Renal cortex interstitium (tissue), 11 donors: ENCODE data around the gene CYP19A1. TPM values are rescaled to one million over a fixed set of nuclear protein-coding genes. Genes with fewer than 3 reads are reported as not detected.
A peak's percentile ranks its signal among the peaks of the same experiment; 100 is the strongest.

Experiments used
- DNase-seq, 11 donors: peaks; one replicate each; pipeline ENCODE4 v3.0.0-alpha.2; 2013; ENCODE audit warnings: low read depth in 9 of 11, low spot score in 4 of 11; ENCODE audit errors: extremely low read depth in 1 of 11
- polyA plus RNA-seq, 3 donors: library from polyadenylated mRNA; unstranded; fragments of 120-200 nt; gene quantifications; one replicate each; pipeline ENCODE4 v1.2.1, GENCODE V29; 2013; ENCODE audit not compliant: insufficient read length in 3 of 3

The CYP19A1 gene
- polyA plus RNA-seq, 3 donors, result 0.37 TPM; not detected in 2

DNA sequence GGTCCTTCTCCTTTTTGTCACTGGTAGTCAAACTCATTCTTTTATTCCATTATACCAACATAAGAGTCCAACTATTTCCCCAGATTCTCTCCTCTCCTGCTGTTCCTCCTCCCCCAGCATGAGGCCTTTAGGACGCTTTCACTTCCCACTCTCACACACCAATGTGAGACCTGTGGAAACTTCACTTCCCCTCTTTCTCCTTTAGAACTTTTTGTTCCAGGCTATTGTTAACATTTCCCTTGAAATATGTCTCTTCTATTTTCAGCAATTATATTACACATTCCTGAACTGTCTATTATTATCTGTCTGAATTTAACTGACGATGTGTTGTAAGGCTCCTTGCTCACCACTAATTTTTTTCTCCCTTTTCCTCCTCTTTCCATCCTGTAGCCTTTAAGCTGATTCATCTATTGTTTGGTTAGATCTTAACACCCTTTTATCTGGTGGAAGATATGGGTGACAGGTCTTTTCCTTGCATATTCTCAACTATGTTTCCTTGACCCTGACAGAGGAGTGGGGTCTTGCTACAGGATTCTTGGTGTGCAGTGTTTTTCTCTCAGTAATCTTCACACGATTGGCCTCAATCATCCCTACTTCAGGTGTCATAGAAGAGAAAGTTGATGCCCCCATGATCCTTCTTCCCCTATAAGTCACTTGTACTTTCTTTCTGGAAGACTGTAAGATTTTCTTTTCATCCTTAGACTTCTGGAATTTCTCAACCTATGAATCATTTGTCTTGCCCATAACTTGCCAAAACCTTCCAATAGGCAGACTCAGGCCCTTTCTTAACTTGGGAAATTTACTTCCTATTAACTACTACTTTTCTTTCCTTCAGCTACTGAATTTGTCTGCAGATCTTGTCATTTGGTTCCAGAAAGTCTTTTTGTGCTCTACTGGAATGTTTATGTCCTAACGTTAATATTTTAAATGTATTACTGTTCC is 5.9 kb downstream of the CYP19A1 start:
- DNase-seq, result no peak

DNA sequence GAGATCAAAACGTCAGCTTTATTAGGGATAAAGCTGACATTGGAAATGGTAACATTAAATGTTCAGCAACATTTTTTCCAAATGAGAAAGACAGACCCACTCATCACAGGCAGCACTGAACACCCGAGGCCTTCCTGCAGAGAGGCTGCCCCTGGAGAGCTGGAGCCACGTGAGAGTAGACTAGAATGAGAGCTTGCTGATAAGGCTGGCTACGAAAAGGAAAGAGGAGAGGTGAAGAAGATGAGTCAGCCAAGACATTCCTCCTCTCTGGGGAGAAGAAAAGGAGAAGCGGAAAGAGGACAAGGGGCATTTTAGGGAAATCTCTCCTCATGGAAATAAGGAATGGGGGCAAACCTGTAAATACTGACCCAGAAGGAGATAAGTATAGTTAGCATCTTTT is 7.3 kb downstream of the CYP19A1 start:
- DNase-seq, result no peak

DNA sequence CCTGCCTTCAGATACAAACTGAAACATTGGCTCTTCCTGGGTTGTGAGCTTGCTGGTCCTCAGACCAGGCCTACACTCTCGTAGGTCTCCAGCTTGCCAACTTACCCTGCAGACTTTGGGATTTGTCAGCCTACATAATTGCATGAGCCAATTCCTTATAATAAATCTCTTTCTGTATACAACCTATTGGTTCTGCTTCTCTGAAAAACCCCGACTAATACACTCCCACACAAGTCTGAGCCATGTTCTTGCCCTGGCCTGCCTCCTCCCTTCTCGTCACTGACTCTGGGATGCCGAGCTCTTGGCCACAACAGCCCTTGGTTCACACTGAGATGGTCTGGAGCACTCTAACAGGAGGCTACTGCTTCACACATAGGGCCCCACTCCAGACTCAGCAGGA is 9.5 kb downstream of the CYP19A1 start:
- DNase-seq, result no peak

DNA sequence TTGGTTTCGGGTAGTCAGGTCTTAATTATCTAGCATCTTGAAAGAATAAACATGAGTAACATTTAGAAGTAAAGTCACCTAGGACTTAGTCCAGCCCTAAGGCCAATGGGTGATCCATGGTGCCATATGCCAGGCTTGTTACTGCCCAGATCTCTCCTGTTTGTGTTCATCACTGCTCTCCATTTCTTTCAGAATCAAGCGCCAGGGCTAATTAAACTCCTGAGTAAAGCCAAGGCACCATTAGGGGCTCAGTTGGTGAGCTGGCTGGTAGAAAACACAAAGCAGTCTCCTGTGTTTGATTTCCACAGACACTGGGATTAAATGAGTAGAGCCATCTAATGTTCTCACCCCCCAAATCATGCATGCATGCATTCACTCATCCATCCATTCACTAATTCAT is 11.3 kb downstream of the CYP19A1 start:
- no peak for DNase-seq

DNA sequence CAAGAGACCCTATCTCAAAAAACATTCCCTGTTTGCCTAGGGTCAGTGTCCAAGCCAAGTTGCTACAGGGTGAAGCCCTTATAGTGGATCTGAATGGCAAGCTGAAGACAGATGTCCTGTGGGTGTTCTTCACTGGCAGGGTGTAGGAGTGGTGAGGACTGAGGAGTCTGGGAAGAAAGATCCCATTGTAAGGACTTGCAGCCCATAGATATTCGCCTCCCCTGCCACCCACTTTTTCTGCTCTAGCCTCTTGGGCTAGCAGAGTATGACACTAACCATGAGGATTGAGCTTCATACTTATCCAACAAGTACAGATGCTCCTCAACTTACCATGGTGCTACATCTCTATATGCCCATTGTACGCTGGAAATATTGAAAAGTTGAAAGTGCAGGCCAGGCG is 13.2 kb downstream of the CYP19A1 start:
- DNase-seq, result no peak

DNA sequence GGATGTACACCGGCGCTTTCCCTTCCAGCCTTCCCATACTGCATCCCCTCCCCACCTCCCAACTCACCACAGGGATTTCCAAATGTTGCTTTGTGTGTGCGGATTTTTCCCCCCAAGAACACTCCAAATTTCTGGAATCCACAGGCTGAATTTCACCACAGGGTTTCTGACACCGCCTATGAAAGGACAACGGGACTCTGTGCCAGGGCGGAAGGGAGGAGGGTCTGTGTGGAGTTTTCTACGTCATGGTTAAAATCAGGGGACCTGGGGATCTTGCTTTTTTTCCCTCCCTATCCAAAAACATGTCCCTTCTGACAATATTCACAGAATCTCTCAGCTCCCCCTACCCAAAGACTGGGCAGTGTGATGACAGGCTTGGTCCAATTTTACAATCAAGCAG is 14.6 kb downstream of the CYP19A1 start:
- DNase-seq, result no peak

DNA sequence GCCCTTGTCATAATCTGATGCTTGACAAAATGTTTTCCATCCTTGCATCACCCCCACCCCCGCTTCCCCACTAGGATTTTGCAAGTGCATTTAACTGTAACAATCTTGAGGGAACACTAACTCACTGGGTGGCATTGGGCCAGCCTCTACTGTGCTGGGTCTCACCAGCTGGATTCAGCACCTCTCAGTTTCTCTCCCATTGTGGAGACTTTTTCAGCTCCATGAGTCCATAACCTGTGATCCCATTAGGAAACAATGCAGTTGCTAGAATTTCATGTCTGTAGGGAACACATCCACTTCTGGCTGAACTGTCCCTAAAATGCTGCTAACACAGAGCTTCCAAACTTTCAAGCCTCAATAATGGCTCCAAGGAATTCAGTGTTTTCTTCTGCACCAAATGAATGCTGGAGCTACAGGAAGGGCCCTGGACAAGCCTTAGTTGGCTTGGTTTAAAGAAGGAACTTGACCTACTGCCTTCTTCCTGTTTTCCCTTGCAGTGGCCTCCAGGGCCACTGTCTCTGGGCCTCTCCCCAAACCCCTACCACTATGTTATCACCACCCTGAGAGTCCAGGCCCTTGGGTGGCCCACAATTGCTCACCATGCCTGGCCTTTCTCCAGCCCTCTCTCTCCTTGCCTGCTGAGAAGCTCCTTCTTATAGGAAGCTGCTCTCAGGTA is 15.6 kb downstream of the CYP19A1 start:
- no peak for DNase-seq

DNA sequence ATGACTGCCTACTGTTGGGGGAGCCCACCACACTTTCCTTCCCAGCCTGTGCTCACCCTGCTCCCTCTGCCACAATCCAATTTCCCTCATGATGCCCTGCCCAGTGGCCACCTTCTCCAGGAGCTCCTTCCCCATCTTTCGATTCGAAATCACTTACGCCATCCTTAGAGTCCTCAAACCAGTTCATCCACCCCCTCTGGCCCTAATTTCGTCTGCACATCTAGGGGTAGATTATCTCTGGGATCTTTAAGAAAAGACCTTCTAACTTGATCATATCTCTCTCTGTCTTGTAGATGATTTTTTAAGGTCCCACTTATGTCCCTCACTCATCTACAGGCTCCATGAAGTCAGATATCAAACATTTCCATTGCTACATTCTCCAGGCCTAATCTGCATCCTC is 17.1 kb downstream of the CYP19A1 start:
- DNase-seq, result no peak

DNA sequence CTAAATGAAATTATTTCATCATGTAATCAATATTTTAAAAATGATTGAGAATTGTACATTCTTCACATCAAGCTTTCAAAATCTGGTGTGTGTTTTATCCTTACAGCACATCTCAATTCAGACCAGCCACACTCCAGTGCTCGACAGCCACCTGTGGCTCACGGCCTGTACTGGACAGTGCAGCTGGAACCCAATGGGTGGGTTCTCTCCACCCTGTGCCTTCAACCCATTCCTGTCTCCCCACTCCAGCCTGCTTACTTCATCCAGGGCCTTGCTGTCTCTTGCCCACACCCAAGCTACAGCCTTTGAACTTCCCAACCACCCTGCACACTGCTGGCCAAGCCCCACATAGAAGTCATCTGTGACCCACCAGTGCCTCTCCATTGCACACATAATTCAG is 17.6 kb downstream of the CYP19A1 start:
- DNase-seq, result no peak

DNA sequence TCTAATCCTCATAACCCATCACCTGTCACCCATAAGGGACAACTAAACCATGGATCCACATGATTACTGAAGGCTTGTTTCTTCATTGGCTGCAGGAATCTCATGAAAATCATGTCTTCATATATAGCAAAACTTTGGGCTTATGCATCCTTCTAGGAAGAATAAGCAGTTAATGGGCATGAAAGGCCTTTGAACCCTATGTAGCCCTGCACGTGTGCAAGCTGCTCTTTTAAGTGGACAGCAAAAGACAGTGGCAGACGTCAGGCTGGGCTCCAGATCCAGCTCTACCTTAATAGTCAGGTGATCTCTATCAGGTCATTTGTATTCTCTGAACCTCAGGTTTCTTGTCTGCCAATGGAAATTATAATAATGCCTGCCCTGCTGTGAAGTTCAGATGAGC is 18.9 kb downstream of the CYP19A1 start:
- no peak for DNase-seq

DNA sequence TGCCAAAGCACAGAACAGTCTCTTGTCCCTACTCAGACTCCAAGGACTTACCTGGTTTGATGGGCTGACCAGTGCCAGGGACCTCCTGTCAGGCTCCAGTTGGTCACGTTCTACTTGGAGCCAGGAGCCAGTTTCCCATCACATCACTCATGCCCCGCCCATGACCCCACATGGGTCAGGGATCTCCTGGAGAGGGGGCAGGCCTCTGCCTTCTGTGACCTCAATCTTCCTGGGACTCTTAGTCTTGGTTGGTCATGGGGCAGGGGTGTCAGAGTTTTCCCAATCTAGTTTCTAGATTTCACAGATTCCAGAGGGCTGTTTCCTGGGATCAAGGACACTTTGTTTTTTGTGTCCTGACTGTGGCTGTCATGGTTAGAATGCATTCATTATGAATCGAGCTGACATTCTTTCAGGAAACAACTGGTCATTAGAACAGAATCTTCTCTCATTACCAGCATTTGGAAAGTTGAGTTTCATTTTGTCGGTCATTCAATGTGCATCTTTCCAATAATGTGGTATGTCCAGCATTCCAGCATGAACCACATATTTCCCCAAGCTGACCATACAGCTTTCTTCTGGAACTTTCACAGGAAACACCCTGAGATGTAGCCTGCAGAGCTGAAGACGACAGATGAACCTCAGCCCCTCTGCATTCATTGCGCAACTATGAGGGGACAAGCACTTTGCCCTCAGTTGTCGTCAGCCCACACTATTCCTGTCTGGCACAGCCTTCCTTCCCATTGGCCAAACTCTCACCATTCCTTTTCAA is 19.8 kb downstream of the CYP19A1 start:
- no peak for DNase-seq

DNA sequence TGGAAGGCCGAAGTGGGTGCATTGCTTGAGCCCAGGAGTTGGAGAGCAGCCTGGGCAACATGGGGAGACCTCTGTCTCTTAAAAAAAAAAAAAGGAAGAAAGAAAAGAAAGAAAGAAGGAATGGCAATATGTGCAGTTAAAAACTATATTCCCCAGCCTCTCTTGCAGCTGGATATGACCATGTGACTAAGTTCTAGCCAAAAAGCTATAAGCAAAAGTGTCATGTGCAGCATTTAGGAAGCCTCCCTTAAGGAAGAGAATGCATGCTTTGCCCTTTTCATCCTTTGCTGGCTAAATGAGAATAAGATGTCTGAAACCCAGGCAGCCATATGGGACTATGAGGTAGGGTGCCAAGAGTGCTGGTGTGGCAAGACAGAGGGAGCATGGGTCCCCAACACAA is 21.8 kb downstream of the CYP19A1 start:
- no peak for DNase-seq

DNA sequence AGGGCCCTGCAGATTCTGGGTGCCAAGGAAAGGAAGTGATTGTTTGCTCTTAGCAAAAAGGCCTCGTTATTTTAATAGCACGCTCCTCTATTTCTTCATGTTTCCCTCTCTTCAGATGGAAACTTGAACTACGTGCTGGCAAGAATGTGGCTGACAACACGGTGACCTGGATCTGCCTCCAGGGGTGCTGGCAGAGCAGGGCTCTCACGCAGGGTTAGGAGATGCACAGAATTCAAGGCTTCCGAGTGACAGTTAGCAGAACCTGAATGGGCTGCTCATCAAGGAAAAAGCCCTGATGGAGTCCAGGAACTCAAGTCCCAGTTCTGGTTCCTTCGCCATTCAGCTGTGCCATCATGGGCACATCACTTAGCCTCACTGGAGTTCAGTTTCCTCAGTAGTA is 22.7 kb downstream of the CYP19A1 start:
- no peak for DNase-seq

DNA sequence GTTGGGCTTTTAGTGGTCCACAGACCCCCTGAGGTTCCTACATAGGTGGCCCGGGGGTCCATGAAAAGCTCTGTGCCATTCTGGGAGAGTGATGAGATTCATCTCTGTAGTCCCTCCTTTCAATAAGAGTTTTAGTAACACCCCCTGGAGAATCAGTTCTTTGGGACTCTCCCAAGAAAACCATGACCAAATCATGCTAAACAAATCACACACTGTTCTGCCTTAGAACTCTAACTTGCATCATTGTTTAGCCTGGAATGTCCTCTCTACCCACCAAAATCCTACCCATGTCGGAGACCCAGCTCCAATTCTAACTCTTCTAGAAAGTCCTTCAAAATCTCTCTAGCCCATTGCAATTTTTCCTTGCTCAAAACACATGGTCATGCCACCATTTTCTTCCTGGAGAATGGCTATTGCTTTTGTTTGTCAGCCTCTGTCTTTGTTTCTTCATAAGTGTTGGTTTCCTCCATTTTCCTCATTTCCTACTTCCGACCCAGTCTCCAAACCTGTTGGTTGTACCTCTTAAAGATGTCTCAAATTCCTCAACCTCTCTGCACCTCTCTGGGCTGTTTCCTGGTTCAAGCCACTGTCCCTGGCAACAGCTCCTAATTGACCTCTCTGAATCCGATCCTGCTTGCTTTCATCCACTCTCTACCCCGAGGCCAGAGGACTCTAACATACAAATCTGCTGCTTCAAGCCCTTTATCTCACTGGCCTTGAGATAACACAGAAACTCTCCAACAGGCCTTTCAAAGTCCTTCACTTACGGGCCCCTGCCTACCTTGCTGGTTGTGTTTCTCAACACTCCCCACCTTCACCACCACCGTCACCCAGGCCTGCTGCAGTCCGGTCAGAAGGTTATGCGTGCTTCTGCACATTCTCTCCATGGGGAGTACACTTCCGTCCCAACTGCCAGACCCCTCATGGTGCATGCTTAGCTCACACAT is 23.7 kb downstream of the CYP19A1 start:
- DNase-seq, result no peak

DNA sequence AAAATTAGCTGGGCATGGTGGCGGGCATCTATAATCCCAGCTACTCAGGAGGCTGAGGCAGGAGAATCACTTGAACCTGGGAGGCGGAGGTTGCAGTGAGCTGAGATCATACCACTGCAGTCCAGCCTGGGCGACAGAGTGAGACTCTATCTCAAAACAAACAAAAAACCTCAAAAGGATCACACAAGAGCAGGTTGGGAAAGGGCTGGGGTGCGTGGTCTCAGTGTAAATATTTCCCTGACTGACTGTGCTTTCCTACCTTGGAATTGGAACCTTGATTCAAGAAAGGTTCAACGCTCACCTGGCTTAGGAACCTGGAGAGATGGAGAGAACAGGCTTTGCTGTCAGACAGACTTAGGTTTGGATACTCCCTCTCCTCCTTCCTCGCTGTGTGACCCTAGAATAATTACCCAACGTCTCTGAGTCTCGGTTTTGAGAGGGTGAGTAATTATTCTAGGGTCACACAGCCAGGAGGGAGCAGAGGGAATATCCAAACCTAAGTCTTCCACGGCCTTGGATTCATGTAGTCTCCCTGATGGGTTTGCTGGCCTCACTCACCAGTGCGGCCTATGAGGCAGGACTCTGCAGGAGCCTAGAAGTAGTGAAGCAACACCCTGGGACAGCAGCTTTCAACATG is 24.6 kb downstream of the CYP19A1 start:
- DNase-seq, result no peak

DNA sequence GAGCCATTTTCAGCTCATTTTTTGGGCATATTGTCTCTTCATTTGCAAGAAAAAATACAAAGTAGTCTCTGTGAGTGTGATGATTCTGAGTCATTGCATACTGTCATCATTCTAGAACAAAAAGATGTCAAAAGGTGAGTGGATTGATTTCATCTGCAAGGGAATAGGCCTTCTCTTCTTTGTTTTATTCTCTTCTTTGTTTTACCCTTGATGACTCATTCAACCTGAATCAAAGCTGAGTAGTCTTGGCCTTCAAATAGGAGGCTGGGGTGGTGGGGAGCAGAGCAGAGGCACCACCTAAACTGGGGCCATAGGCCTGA is 25.4 kb downstream of the CYP19A1 start:
- no peak for DNase-seq

DNA sequence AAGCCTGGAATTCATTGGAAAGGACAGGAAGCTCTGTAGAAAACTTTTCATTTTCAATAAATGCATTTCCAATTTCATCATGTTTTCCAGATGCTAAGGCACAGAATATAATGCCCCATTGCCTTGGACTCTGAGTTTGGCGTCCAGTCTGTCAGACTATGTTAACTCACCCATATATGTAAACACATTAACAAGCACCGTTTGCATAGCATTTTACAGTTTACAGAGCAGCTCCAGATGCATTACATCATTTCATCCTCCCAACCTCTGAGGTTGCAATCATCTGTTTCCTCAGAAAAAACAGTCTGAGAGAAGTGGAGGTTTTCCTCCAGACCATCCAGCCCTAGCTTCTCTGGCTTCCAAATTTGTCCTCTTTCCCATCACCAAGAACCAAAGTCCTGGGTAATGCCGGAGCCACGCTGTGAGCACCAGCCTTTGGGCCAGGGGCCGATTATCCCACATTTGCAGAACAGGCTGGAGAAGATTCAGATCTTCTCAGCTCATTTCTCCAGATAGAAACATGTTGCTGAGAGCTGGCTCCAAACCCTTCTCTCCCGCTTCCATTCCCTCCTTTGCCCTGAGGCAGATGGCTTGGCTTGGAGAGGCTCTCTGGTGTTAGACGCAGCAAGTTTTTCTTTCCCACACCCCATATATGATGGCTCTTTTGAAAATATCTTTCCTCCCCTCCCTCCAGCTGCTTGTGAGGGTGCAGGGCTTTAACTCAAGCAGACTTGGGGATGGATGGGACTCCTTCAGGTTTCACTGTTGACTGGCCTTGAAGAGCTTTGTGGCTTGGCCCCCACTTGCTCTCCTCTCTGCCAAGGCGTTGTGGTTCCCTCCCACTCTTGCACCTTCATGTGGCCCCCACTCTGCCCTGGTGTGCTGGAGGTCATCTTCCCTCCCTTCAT is 26.0 kb downstream of the CYP19A1 start:
- peak in 1 of 11 donors; percentile 9 for DNase-seq
